ENCODE results near the gene PFKFB3. TPM values are rescaled to one million over a fixed set of nuclear protein-coding genes. Genes with fewer than 3 reads are reported as not detected.

Gene PFKFB3
- total and polyA plus RNA-seq, 2 of the 13 experiments (the other 11 are each of a cell fraction or from before 2014, with no cell fraction given) = 1.2 to 13.3 TPM

DNA sequence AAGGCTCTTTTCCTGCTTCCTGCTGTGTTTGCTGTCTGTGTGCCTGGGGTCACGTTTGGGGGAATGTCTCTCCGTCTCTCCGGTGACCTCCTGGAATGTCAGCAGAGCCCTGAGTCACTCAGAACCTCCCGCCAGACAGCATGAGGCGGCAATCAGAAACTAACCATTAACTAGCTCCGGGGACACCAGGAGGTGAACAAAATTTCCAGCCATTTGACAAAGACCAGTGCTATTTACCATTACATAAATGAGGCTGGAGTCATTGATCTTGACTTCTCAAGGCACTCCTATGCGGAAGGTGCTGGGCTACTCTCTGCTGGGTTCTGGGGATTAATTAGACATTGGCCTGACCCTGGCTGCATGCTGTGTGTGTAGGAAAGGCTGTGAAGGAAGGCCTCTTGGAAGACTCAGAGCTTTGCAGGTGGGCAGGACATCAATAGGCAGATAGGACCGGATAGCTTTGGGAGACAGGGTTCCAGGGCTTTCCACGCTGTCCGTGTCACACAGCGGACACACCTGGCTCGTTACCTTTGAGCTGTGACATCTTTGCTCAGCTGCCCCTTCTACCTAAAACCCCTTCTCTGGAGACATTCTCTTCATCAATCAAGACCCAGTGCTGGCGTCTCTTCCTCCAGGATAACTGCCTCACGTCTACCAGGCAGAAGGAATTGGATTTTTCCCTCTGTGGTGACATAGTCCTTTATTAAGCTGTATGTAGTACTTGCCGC lies 77.0 kb downstream of the PFKFB3 start (continued):
- no peak for TF ChIP-seq ZNF275 (CRISPR knock-in tag; IDR thresholded peaks at IDR 0.05; ENCODE audit: borderline replicate concordance)
- TF ChIP-seq ZBTB2 (CRISPR knock-in tag; IDR thresholded peaks at IDR 0.05; ENCODE audit: low read depth) = no peak
- peak; percentile 88 for TF ChIP-seq BCL6 (CRISPR knock-in tag; IDR thresholded peaks at IDR 0.05)
- no peak for TF ChIP-seq SP4 (CRISPR knock-in tag; IDR thresholded peaks at IDR 0.05)
- no peak for TF ChIP-seq TCF7L2 (IDR thresholded peaks at IDR 0.05; ENCODE audit: low read depth, low read length)
- no peak for TF ChIP-seq TSC22D2 (CRISPR knock-in tag; IDR thresholded peaks at IDR 0.05; ENCODE audit: borderline replicate concordance)
- TF ChIP-seq PBX3 (CRISPR knock-in tag; IDR thresholded peaks at IDR 0.05; ENCODE audit: borderline replicate concordance) = no peak
- no peak for TF ChIP-seq ZNF703 (CRISPR knock-in tag; IDR thresholded peaks at IDR 0.05; ENCODE audit: borderline replicate concordance)
- TF ChIP-seq ZNF784 (CRISPR knock-in tag; IDR thresholded peaks at IDR 0.05; ENCODE audit: borderline replicate concordance) = no peak
- no peak for TF ChIP-seq GABPB1 (CRISPR knock-in tag; IDR thresholded peaks at IDR 0.05)
- TF ChIP-seq MAZ (IDR thresholded peaks at IDR 0.05; ENCODE audit: borderline replicate concordance, low read depth, low read length) = no peak
- TF ChIP-seq MAZ (CRISPR knock-in tag; IDR thresholded peaks at IDR 0.05; ENCODE audit: low read depth) = no peak
- TF ChIP-seq THYN1 (CRISPR knock-in tag; IDR thresholded peaks at IDR 0.05; ENCODE audit: borderline replicate concordance, low read depth) = no peak
- TF ChIP-seq TRIM24 (CRISPR knock-in tag; IDR thresholded peaks at IDR 0.05) = no peak
- TF ChIP-seq ZNF660 (CRISPR knock-in tag; IDR thresholded peaks at IDR 0.05; ENCODE audit: borderline replicate concordance, low read depth) = no peak
- TF ChIP-seq MXD4 (CRISPR knock-in tag; IDR thresholded peaks at IDR 0.05) = 0 out of 2 replicates have a peak, but pooled peaks have one; percentile 57
- TF ChIP-seq SMYD3 (CRISPR knock-in tag; IDR thresholded peaks at IDR 0.05) = peak; percentile 90
- TF ChIP-seq JDP2 (CRISPR knock-in tag; IDR thresholded peaks at IDR 0.05; ENCODE audit: borderline replicate concordance) = no peak
- no peak for TF ChIP-seq SCMH1 (CRISPR knock-in tag; IDR thresholded peaks at IDR 0.05; ENCODE audit: borderline replicate concordance)
- no peak for TF ChIP-seq ZNF367 (CRISPR knock-in tag; IDR thresholded peaks at IDR 0.05; ENCODE audit: borderline replicate concordance)
- peak; percentile 94 for TF ChIP-seq RXRB (CRISPR knock-in tag; IDR thresholded peaks at IDR 0.05; ENCODE audit: borderline replicate concordance)
- peak; percentile 60; the same call in 1 of the 2 replicates for TF ChIP-seq ZNF580 (CRISPR knock-in tag; IDR thresholded peaks at IDR 0.05; ENCODE audit: borderline replicate concordance, low read depth)
- TF ChIP-seq TERF1 (CRISPR knock-in tag; IDR thresholded peaks at IDR 0.05) = no peak
